ENCODE data around the gene TIPARP.
"Not testable (repeated sequence)": the region's sequence is repeated elsewhere in the genome, so short reads cannot be mapped to it uniquely, and the experiment has no call there.

The TIPARP gene

GRCh38 chr3:156727519-156728205, 53.3 kb downstream of the TIPARP start:
- H3K4me3 ChIP-seq = no peak overlapping the region
- no peak for TF ChIP-seq CTCF (IDR thresholded peaks at IDR 0.05)
- H3K27ac ChIP-seq = no peak overlapping the region
- no peak for DNase-seq (ENCODE audit: low spot score)

- Histone ChIP-seq H3K4me3 (no peak overlapping the region), H3K27ac (no peak overlapping the region)
- no peak for TF ChIP-seq CTCF (IDR thresholded peaks at IDR 0.05)
- no peak for DNase-seq (ENCODE audit: low spot score)
Observed at GRCh38 chr3:156728267-156728985, 54.0 kb downstream of the TIPARP start.

GRCh38 chr3:156729460-156730179, 55.2 kb downstream of the TIPARP start:
- no peak for DNase-seq (ENCODE audit: low spot score)
- no peak overlapping the region for H3K4me3 ChIP-seq
- H3K27ac ChIP-seq = no peak overlapping the region
- no peak for TF ChIP-seq CTCF (IDR thresholded peaks at IDR 0.05)

GRCh38 chr3:156731813-156732212, 57.4 kb downstream of the TIPARP start:
- no peak for TF ChIP-seq CTCF (IDR thresholded peaks at IDR 0.05)
- Histone ChIP-seq H3K4me3 (no peak overlapping the region), H3K27ac (no peak overlapping the region)
- DNase-seq (ENCODE audit: low spot score) = no peak

GRCh38 chr3:156732261-156732660, 57.9 kb downstream of the TIPARP start:
- Histone ChIP-seq H3K4me3 (no peak overlapping the region), H3K27ac (no peak overlapping the region)
- no peak for DNase-seq (ENCODE audit: low spot score)
- no peak for TF ChIP-seq CTCF (IDR thresholded peaks at IDR 0.05)

- TF ChIP-seq CTCF (IDR thresholded peaks at IDR 0.05) = no peak
- no peak for DNase-seq (ENCODE audit: low spot score)
- Histone ChIP-seq H3K4me3 (no peak overlapping the region), H3K27ac (no peak overlapping the region)
Observed at GRCh38 chr3:156732715-156733421, 58.5 kb downstream of the TIPARP start.

- H3K27ac ChIP-seq; DNase-seq (ENCODE audit: low spot score); H3K4me3 ChIP-seq: not testable (repeated sequence)
Observed at GRCh38 chr3:156734661-156735060, 60.3 kb downstream of the TIPARP start.
